HCT116 (cell line): ENCODE data around the gene ZNF384. TPM values are rescaled to one million over a fixed set of nuclear protein-coding genes. Genes with fewer than 3 reads are reported as not detected.

Experiments
- ATAC-seq: fragments of 200-7000 bp; cut with Tn5 transposase; 2 replicates; pipeline ENCODE4 v1.9.1; 2020; ENCODE audit warnings: mild to moderate bottlenecking, moderate library complexity
- BruUV-seq: library from RNA; stranded (reverse); fragments of 400-500 nt; replicated peaks from 2 replicates; lab custom pipeline; 2021; lab: Mats Ljungman, UMichigan
- CTCF ChIA-PET: fragments of 300-600 bp; sonication (Branson Sonifier 250); formaldehyde crosslinking; loops from one replicate; lab custom pipeline; 2021; ENCODE audit warnings: antibody characterized with exemption; lab: Charles Lee
- POLR2A ChIA-PET: fragments of 300-600, 350-600 bp; sonication (Branson Sonifier 250); formaldehyde crosslinking; loops from one replicate; lab custom pipeline; 2021; ENCODE audit warnings: antibody characterized with exemption; lab: Charles Lee
- RAD21 ChIA-PET, 2 experiments: fragments of 300-600 bp; sonication (Branson Sonifier 250); formaldehyde crosslinking; loops; one replicate each; lab custom pipeline; 2023; ENCODE audit warnings: low total read pairs in 2 of 2; ENCODE audit not compliant: uncharacterized antibody in 2 of 2, unreplicated experiment in 2 of 2, low non-redundant PET in 1 of 2; lab: Charles Lee
- DNase-seq: peaks from one replicate; pipeline ENCODE4 v3.0.0-alpha.2; 2010; ENCODE audit warnings: low read depth, low spot score
- H2AFZ ChIP-seq: fragments of 200-600 bp; shearing (Covaris generic), sonication (generic); 2 replicates; pipeline ENCODE4 v1.6.1; 2017; ENCODE audit warnings: low read depth, mixed run types, mixed read lengths, antibody characterized with exemption, low read length; ENCODE audit not compliant: poor library complexity, severe bottlenecking
- H3K27ac ChIP-seq: 2 replicates; pipeline ENCODE4 v1.5.1; 2012; ENCODE audit warnings: low read depth, low read length
- H3K27me3 ChIP-seq: fragments of 200-600 bp; sonication (generic); 2 replicates; pipeline ENCODE4 v1.6.1; 2016; ENCODE audit warnings: mixed run types, low read length, mixed read lengths; ENCODE audit not compliant: insufficient read depth
- H3K36me3 ChIP-seq, 2 experiments: fragments of 200-500 bp in 1 of 2; fragments of 200-600 bp in 1 of 2; sonication (Bioruptor generic) in 1 of 2; sonication (generic) in 1 of 2; 2 replicates each; pipeline versions ENCODE4 v1.5.1 to v1.6.1; 2014 to 2016; ENCODE audit warnings: low read length in 2 of 2, inconsistent platforms in 1 of 2, mixed read lengths in 1 of 2, mixed run types in 1 of 2; ENCODE audit not compliant: insufficient read depth in 2 of 2, control insufficient read depth in 1 of 2
- H3K4me1 ChIP-seq, 2 experiments: fragments of 200-600 bp in 1 of 2; sonication (generic) in 1 of 2; 2 replicates each; pipeline versions ENCODE4 v1.5.1 to v1.6.1; 2012 to 2017; ENCODE audit warnings: low read length in 2 of 2, inconsistent platforms in 1 of 2, mild to moderate bottlenecking in 1 of 2, mixed read lengths in 1 of 2, mixed run types in 1 of 2, moderate library complexity in 1 of 2; ENCODE audit not compliant: insufficient read depth in 2 of 2, control insufficient read depth in 1 of 2
- H3K4me2 ChIP-seq: fragments of 200-600 bp; sonication (generic); 2 replicates; pipeline ENCODE4 v1.6.1; 2017; ENCODE audit warnings: mixed run types, low read length, mixed read lengths
- H3K4me3 ChIP-seq, 2 experiments: fragments of 200-600 bp in 1 of 2; sonication (generic) in 1 of 2; replicated peaks in 1 of 2; 2 replicates each; pipeline ENCODE4 v1.5.1; 2011 to 2016; ENCODE audit warnings: low read length in 2 of 2, control low read depth in 1 of 2, low read depth in 1 of 2, mild to moderate bottlenecking in 1 of 2, mixed read lengths in 1 of 2, mixed run types in 1 of 2
- H3K79me2 ChIP-seq: fragments of 200-600 bp; sonication (generic); 2 replicates; pipeline ENCODE4 v1.6.1; 2017; ENCODE audit warnings: mild to moderate bottlenecking, mixed run types, low read length, moderate library complexity, mixed read lengths; ENCODE audit not compliant: insufficient read depth
- H3K9ac ChIP-seq: fragments of 200-600 bp; sonication (generic); 2 replicates; pipeline ENCODE4 v1.6.1; 2016; ENCODE audit warnings: low read length, mixed read lengths
- H3K9me2 ChIP-seq: fragments of 200-600 bp; sonication (generic), shearing (Covaris generic); 2 replicates; pipeline ENCODE4 v1.6.1; 2017; ENCODE audit warnings: mixed run types, mild to moderate bottlenecking, moderate library complexity; ENCODE audit not compliant: insufficient read depth
- H3K9me3 ChIP-seq, 2 experiments: fragments of 200-500 bp in 1 of 2; fragments of 200-600 bp in 1 of 2; sonication (Bioruptor generic) in 1 of 2; sonication (generic) in 1 of 2; 2 replicates each; pipeline ENCODE4 v1.6.1; 2014 to 2017; ENCODE audit warnings: low read length in 2 of 2, mixed read lengths in 2 of 2, inconsistent platforms in 1 of 2, low read depth in 1 of 2, mild to moderate bottlenecking in 1 of 2, mixed run types in 1 of 2, moderate library complexity in 1 of 2; ENCODE audit not compliant: control insufficient read depth in 1 of 2, insufficient read depth in 1 of 2
- H4K20me1 ChIP-seq: fragments of 200-600 bp; sonication (generic), shearing (Covaris generic); 2 replicates; pipeline ENCODE4 v1.6.1; 2017; ENCODE audit warnings: mixed run types, mild to moderate bottlenecking, moderate library complexity; ENCODE audit not compliant: insufficient read depth
- CBX3 ChIP-seq: IDR thresholded peaks from 2 replicates; pipeline ENCODE4 v1.6.1; 2012; ENCODE audit warnings: low read depth
- CEBPB ChIP-seq: IDR thresholded peaks from 2 replicates; pipeline ENCODE4 v1.6.1; 2012; ENCODE audit warnings: low read depth
- EGR1 ChIP-seq: IDR thresholded peaks from 2 replicates; pipeline ENCODE4 v1.6.1; 2012; ENCODE audit warnings: low read depth
- EZH2 ChIP-seq: fragments of 200-600 bp; sonication (generic); IDR thresholded peaks from 2 replicates; pipeline ENCODE4 v1.6.1; 2017; ENCODE audit warnings: antibody characterized with exemption, mixed run types
- FOSL1 ChIP-seq: IDR thresholded peaks from 2 replicates; pipeline ENCODE4 v1.6.1; 2012; ENCODE audit warnings: low read depth
- JUND ChIP-seq: IDR thresholded peaks from 2 replicates; pipeline ENCODE4 v1.6.1; 2012
- POLR2A ChIP-seq: IDR thresholded peaks from 2 replicates; pipeline ENCODE4 v1.7.0; 2011; ENCODE audit warnings: borderline replicate concordance; ENCODE audit not compliant: insufficient read depth, insufficient read length; ENCODE audit errors: extremely low read depth
- POLR2AphosphoS5 ChIP-seq: IDR thresholded peaks from 2 replicates; pipeline ENCODE4 v1.6.1; 2011; ENCODE audit warnings: mild to moderate bottlenecking, low read depth, low read length, moderate library complexity
- RAD21 ChIP-seq: IDR thresholded peaks from 2 replicates; pipeline ENCODE4 v1.6.1; 2012; ENCODE audit warnings: low read depth, mild to moderate bottlenecking
- SIN3A ChIP-seq: IDR thresholded peaks from 2 replicates; pipeline ENCODE4 v1.6.1; 2012; ENCODE audit warnings: low read depth
- SP1 ChIP-seq: IDR thresholded peaks from 2 replicates; pipeline ENCODE4 v1.6.1; 2012; ENCODE audit warnings: low read depth
- TCF7L2 ChIP-seq: IDR thresholded peaks from 2 replicates; pipeline ENCODE4 v1.7.0; 2011; ENCODE audit warnings: borderline replicate concordance, inconsistent platforms; ENCODE audit not compliant: insufficient read depth, insufficient read length; ENCODE audit errors: extremely low read depth
- YY1 ChIP-seq: IDR thresholded peaks from 2 replicates; pipeline ENCODE4 v1.6.1; 2011; ENCODE audit warnings: low read length, low read depth, moderate library complexity, mild to moderate bottlenecking; ENCODE audit not compliant: insufficient replicate concordance; ENCODE audit errors: extremely low read depth
- ZFX ChIP-seq: fragments of 450-650 bp; IDR thresholded peaks from 2 replicates; pipeline ENCODE4 v1.6.1; 2017
- intact Hi-C: fragments of 100-400 bp; cut with micrococcal nuclease; formaldehyde crosslinking; loops from 2 replicates; pipeline ENCODE4 v1.10.0; 2022
- total RNA-seq: library from RNA; stranded (reverse); gene quantifications from one replicate; pipeline ENCODE4 v1.2.1, GENCODE V29; 2021; ENCODE audit not compliant: unreplicated experiment
- TF ChIP-seq, protein P1 (sequence below): IDR thresholded peaks from 2 replicates; pipeline ENCODE4 v1.6.1; 2011; ENCODE audit warnings: mild to moderate bottlenecking, low read length, moderate library complexity; ENCODE audit not compliant: insufficient replicate concordance; ENCODE audit errors: extremely low read depth
- TF ChIP-seq, protein P2 (sequence below): IDR thresholded peaks from 2 replicates; pipeline ENCODE4 v1.6.1; 2012
- TF ChIP-seq, protein P3 (sequence below): IDR thresholded peaks from 2 replicates; pipeline ENCODE4 v1.6.1; 2012; ENCODE audit warnings: low read depth

Gene ZNF384
- total RNA-seq, 1 experiment from 2014 or later = 73.4 TPM

DNA sequence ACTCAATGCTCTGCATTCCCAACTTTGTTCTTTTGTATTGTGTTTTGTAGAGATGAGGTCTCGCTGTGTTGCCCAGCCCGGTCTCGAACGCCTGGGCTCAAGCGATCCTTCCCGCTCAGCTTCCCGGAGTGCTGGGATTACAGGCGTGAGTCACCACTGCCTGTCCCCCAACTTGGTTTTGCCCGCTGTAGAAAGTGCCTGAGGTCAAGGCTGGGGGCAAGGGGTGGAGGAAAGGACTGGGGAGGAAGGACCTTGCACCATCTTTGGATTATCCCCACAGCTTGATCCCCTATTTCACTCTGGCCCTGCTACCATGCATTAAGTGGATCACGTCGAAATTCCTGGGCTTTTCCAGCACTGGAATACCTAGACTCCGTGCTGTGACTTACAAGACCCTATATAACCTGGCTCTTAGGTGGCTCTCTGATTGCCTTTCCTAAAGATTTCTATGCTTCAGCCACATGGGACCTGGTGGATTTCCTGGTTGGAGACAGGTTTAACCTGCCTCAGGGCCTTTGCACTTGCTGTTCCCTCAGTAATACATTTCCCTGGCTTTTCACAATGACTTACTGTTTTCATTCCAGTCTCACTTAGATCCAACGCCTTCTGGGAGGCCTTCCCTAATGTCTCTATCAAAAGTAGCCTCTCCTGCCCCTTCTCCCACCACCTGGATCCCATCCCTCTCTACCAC lies 12.0 kb upstream of the ZNF384 start:
- BruUV-seq = no TSS peak
- ATAC-seq (no peak), DNase-seq (no peak)
- H3K4me2 ChIP-seq = no peak overlapping the region
- no peaks in the 10 kb centered on the region for H3K36me3 ChIP-seq
- H3K9me3 ChIP-seq = no peaks in the 10 kb centered on the region
- H3K27ac ChIP-seq = no peak overlapping the region
- H3K4me1 ChIP-seq = peaks cover 0 to 9% of the 10 kb centered on the region in 2 experiments; a peak in 2 of 4 replicates
- TF ChIP-seq POLR2A (no peak), JUND (no peak), TCF7L2 (no peak), SIN3A (no peak), ZFX (no peak), SP1 (no peak), FOSL1 (no peak)
- intact Hi-C loops = no loop called here
- ChIA-PET POLR2A (no interaction called here), RAD21 (no interaction called here), CTCF (no interaction called here)
- H3K27me3 ChIP-seq = no peaks in the 10 kb centered on the region
- no peaks in the 10 kb centered on the region for H3K9me2 ChIP-seq
- no peak overlapping the region for H3K4me3 ChIP-seq
- H3K9ac ChIP-seq = no peak overlapping the region
- no peaks in the 10 kb centered on the region for H4K20me1 ChIP-seq
- no peaks in the 10 kb centered on the region for H3K79me2 ChIP-seq
- H2AFZ ChIP-seq = no peak overlapping the region

DNA sequence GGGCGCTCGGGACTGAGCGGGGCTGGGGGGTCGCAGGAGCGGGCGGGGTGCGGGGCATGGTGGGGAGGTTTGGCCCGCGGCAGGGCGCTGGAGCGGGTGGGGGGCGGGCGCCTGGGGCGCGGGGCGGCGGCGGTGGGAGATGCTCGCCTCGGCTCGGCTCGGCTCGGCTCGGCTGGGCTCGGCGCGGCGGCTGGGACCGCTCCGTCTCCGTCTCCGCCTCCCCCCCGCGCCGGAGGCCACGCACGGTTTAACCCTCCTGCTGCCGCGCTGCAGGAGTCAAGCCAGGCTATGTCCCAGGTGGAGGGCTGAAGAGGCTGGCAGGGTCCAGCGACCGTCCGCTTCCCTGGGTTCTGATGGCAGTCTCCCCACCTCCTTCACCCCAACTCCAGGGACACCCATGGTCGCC lies 11.5 kb upstream of the ZNF384 start, which contains the start of gene PIANP:
Gene PIANP, minus strand, starts transcription at position 170 of the 406 bp plus-strand sequence. CDS start 2,754 bp downstream, outside the sequence.
- no peak for ATAC-seq
- BruUV-seq = no TSS peak
- intact Hi-C loops = no loop called here
- Histone ChIP-seq H3K36me3 (no peaks in the 10 kb centered on the region), H3K9me3 (no peaks in the 10 kb centered on the region), H3K4me2 (no peak within 1 kb of the TSS), H3K27me3 (no peaks in the 10 kb centered on the region), H3K4me1 (peaks cover 0 to 9% of the 10 kb centered on the region in 2 experiments; a peak in 2 of 4 replicates), H3K79me2 (no peaks in the 10 kb centered on the region), H3K9me2 (no peaks in the 10 kb centered on the region), H3K4me3 (no peak within 1 kb of the TSS), H3K27ac (no peak within 1 kb of the TSS), H2AFZ (no peak within 1 kb of the TSS), H4K20me1 (no peaks in the 10 kb centered on the region), H3K9ac (no peak within 1 kb of the TSS)
- ChIA-PET RAD21 (no interaction called here), POLR2A (no interaction called here), CTCF (no interaction called here)
- no peak for DNase-seq
- TF ChIP-seq, protein P1, sequence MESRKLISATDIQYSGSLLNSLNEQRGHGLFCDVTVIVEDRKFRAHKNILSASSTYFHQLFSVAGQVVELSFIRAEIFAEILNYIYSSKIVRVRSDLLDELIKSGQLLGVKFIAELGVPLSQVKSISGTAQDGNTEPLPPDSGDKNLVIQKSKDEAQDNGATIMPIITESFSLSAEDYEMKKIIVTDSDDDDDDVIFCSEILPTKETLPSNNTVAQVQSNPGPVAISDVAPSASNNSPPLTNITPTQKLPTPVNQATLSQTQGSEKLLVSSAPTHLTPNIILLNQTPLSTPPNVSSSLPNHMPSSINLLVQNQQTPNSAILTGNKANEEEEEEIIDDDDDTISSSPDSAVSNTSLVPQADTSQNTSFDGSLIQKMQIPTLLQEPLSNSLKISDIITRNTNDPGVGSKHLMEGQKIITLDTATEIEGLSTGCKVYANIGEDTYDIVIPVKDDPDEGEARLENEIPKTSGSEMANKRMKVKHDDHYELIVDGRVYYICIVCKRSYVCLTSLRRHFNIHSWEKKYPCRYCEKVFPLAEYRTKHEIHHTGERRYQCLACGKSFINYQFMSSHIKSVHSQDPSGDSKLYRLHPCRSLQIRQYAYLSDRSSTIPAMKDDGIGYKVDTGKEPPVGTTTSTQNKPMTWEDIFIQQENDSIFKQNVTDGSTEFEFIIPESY = no peak
- TF ChIP-seq CBX3 (no peak), CEBPB (no peak), YY1 (no peak), RAD21 (no peak), EGR1 (no peak), POLR2AphosphoS5 (no peak), EZH2 (no peak)
- TF ChIP-seq, protein P2, sequence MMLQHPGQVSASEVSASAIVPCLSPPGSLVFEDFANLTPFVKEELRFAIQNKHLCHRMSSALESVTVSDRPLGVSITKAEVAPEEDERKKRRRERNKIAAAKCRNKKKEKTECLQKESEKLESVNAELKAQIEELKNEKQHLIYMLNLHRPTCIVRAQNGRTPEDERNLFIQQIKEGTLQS = no peak
- TF ChIP-seq, protein P3, sequence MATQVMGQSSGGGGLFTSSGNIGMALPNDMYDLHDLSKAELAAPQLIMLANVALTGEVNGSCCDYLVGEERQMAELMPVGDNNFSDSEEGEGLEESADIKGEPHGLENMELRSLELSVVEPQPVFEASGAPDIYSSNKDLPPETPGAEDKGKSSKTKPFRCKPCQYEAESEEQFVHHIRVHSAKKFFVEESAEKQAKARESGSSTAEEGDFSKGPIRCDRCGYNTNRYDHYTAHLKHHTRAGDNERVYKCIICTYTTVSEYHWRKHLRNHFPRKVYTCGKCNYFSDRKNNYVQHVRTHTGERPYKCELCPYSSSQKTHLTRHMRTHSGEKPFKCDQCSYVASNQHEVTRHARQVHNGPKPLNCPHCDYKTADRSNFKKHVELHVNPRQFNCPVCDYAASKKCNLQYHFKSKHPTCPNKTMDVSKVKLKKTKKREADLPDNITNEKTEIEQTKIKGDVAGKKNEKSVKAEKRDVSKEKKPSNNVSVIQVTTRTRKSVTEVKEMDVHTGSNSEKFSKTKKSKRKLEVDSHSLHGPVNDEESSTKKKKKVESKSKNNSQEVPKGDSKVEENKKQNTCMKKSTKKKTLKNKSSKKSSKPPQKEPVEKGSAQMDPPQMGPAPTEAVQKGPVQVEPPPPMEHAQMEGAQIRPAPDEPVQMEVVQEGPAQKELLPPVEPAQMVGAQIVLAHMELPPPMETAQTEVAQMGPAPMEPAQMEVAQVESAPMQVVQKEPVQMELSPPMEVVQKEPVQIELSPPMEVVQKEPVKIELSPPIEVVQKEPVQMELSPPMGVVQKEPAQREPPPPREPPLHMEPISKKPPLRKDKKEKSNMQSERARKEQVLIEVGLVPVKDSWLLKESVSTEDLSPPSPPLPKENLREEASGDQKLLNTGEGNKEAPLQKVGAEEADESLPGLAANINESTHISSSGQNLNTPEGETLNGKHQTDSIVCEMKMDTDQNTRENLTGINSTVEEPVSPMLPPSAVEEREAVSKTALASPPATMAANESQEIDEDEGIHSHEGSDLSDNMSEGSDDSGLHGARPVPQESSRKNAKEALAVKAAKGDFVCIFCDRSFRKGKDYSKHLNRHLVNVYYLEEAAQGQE = no peak
